ENCODE measurements around the gene PRCD. TPM values are rescaled to one million over a fixed set of nuclear protein-coding genes. Genes with fewer than 3 reads are reported as not detected.

PRCD gene
- total RNA-seq = 9.8 TPM

- no peak for DNase-seq (ENCODE audit: low spot score)
- intact Hi-C loops (cut with DNase I) = no loop called here
- no peak for ATAC-seq
Measured at GRCh38 chr17:76539631-76540271, at the start of gene PRCD. PRCD (plus strand) TSS chr17:76540044; CDS start chr17:76540142, 98 bp downstream.

- DNase-seq (ENCODE audit: low spot score) (no peak), ATAC-seq (no peak)
- intact Hi-C loops (cut with DNase I) = no loop called here
Measured at GRCh38 chr17:76490112-76490710, 49.6 kb upstream of the PRCD start.

- intact Hi-C loops (cut with DNase I) = no loop called here
- DNase-seq (ENCODE audit: low spot score) (no peak), ATAC-seq (no peak)
Measured at GRCh38 chr17:76491271-76492122, 48.3 kb upstream of the PRCD start.

GRCh38 chr17:76492123-76492988, 47.5 kb upstream of the PRCD start:
- no peak for ATAC-seq
- intact Hi-C loops (cut with DNase I) = no loop called here
- DNase-seq (ENCODE audit: low spot score) = no peak

- DNase-seq (ENCODE audit: low spot score) = no peak
- peak; percentile 82 for ATAC-seq
- intact Hi-C loops (cut with DNase I) = no loop called here
Measured at GRCh38 chr17:76492989-76493501, 46.8 kb upstream of the PRCD start.

GRCh38 chr17:76493505-76494167, 46.2 kb upstream of the PRCD start:
- no peak for ATAC-seq
- no peak for DNase-seq (ENCODE audit: low spot score)
- intact Hi-C loops (cut with DNase I) = no loop called here

- intact Hi-C loops (cut with DNase I) = no loop called here
- DNase-seq (ENCODE audit: low spot score) (no peak), ATAC-seq (no peak)
Measured at GRCh38 chr17:76495663-76496400, 44.0 kb upstream of the PRCD start.

GRCh38 chr17:76496464-76496863, 43.4 kb upstream of the PRCD start:
- intact Hi-C loops (cut with DNase I) = no loop called here
- DNase-seq (ENCODE audit: low spot score) = no peak
- ATAC-seq = no peak

GRCh38 chr17:76497699-76497978, 42.2 kb upstream of the PRCD start:
- intact Hi-C loops (cut with DNase I) = no loop called here
- no peak for DNase-seq (ENCODE audit: low spot score)
- ATAC-seq = no peak

GRCh38 chr17:76497979-76498875, 41.6 kb upstream of the PRCD start:
- peak; percentile 46 for ATAC-seq
- intact Hi-C loops (cut with DNase I) = no loop called here
- DNase-seq (ENCODE audit: low spot score) = peak; percentile 83

- no peak for ATAC-seq
- DNase-seq (ENCODE audit: low spot score) = no peak
- intact Hi-C loops (cut with DNase I) = no loop called here
Measured at GRCh38 chr17:76498876-76499251, 41.0 kb upstream of the PRCD start.

- no peak for ATAC-seq
- intact Hi-C loops (cut with DNase I) = no loop called here
- DNase-seq (ENCODE audit: low spot score) = no peak
Measured at GRCh38 chr17:76499267-76499667, 40.6 kb upstream of the PRCD start.

- intact Hi-C loops (cut with DNase I) = no loop called here
- ATAC-seq (no peak), DNase-seq (ENCODE audit: low spot score) (no peak)
Measured at GRCh38 chr17:76500074-76500746, 39.6 kb upstream of the PRCD start.

GRCh38 chr17:76500747-76501017, 39.2 kb upstream of the PRCD start:
- intact Hi-C loops (cut with DNase I) = no loop called here
- ATAC-seq (no peak), DNase-seq (ENCODE audit: low spot score) (no peak)

- intact Hi-C loops (cut with DNase I) = no loop called here
- ATAC-seq = peak; percentile 88
- DNase-seq (ENCODE audit: low spot score) = peak; percentile 94
Measured at GRCh38 chr17:76501018-76501826, 38.6 kb upstream of the PRCD start, which contains the start of gene RHBDF2. RHBDF2 (minus strand) TSS chr17:76501423; CDS start chr17:76481524, 19,899 bp downstream.

- ATAC-seq = no peak
- intact Hi-C loops (cut with DNase I) = no loop called here
- DNase-seq (ENCODE audit: low spot score) = no peak
Measured at GRCh38 chr17:76501827-76502307, 38.0 kb upstream of the PRCD start.
